HepG2 (cell line): ENCODE data around the gene POLH.

Experiments
- CTCF ChIP-seq: sonication (generic); formaldehyde crosslinking; IDR thresholded peaks from 2 replicates; pipeline ENCODE4 v1.5.0; 2020; ENCODE audit warnings: mild to moderate bottlenecking, missing genetic modification reagents, moderate library complexity
- RAD21 ChIP-seq: fragments of 450-650 bp; formaldehyde crosslinking; IDR thresholded peaks from 2 replicates; pipeline ENCODE4 v1.5.0; 2020; ENCODE audit warnings: mild to moderate bottlenecking
- TAF1 ChIP-seq: sonication (generic); formaldehyde crosslinking; IDR thresholded peaks from 2 replicates; pipeline ENCODE4 v1.4.0; 2020; ENCODE audit warnings: missing genetic modification reagents
- ZEB1 ChIP-seq: IDR thresholded peaks from 2 replicates; pipeline ENCODE4 v1.6.1; 2012; ENCODE audit warnings: mild to moderate bottlenecking, low read depth, inconsistent platforms; ENCODE audit not compliant: insufficient replicate concordance
- TF ChIP-seq, protein P1 (sequence below), 2 experiments: IDR thresholded peaks; 2 replicates each; pipeline ENCODE4 v1.6.1; 2011 to 2012; ENCODE audit warnings: low read length in 2 of 2, borderline replicate concordance in 1 of 2, low read depth in 1 of 2, mild to moderate bottlenecking in 1 of 2, moderate library complexity in 1 of 2
- TF ChIP-seq, protein P2 (sequence below): sonication (generic); formaldehyde crosslinking; IDR thresholded peaks from 2 replicates; pipeline ENCODE4 v1.4.0; 2020; ENCODE audit warnings: missing genetic modification reagents

DNA sequence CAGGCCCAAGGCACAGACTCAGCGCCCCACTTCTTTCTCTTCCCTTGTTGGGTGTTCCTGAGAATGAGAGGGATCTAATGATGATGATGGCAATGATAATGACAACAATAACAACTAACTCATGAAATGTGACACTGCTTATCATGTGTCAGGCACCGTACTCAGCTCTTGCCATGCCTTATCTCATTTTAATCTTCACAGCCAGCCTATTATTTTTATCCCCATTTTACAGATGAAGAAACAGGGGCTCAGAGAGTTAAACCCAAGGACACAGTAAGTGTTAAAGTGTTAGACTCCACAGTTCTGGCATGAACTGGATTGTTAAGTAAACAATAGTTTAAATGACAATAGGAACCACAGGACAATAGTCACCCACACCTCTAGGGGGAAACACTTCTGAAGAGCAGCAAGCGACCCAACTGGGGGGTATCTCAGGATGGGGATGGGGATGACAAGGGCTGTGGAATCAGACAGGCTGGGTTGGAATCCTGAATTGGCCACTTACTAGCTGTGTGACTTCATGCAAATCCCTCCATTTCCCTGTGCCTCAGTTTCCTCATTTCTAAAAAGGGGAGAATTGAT is 81.3 kb downstream of the POLH start:
- TF ChIP-seq TAF1 = no peak
- TF ChIP-seq, protein P1, sequence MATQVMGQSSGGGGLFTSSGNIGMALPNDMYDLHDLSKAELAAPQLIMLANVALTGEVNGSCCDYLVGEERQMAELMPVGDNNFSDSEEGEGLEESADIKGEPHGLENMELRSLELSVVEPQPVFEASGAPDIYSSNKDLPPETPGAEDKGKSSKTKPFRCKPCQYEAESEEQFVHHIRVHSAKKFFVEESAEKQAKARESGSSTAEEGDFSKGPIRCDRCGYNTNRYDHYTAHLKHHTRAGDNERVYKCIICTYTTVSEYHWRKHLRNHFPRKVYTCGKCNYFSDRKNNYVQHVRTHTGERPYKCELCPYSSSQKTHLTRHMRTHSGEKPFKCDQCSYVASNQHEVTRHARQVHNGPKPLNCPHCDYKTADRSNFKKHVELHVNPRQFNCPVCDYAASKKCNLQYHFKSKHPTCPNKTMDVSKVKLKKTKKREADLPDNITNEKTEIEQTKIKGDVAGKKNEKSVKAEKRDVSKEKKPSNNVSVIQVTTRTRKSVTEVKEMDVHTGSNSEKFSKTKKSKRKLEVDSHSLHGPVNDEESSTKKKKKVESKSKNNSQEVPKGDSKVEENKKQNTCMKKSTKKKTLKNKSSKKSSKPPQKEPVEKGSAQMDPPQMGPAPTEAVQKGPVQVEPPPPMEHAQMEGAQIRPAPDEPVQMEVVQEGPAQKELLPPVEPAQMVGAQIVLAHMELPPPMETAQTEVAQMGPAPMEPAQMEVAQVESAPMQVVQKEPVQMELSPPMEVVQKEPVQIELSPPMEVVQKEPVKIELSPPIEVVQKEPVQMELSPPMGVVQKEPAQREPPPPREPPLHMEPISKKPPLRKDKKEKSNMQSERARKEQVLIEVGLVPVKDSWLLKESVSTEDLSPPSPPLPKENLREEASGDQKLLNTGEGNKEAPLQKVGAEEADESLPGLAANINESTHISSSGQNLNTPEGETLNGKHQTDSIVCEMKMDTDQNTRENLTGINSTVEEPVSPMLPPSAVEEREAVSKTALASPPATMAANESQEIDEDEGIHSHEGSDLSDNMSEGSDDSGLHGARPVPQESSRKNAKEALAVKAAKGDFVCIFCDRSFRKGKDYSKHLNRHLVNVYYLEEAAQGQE (IDR thresholded peaks at IDR 0.05; ENCODE audit: borderline replicate concordance in 1 of 2, low read depth in 1 of 2, low read length in 2 of 2) = no peak
- no peak for TF ChIP-seq RAD21
- TF ChIP-seq ZEB1 = no peak
- TF ChIP-seq, protein P2, sequence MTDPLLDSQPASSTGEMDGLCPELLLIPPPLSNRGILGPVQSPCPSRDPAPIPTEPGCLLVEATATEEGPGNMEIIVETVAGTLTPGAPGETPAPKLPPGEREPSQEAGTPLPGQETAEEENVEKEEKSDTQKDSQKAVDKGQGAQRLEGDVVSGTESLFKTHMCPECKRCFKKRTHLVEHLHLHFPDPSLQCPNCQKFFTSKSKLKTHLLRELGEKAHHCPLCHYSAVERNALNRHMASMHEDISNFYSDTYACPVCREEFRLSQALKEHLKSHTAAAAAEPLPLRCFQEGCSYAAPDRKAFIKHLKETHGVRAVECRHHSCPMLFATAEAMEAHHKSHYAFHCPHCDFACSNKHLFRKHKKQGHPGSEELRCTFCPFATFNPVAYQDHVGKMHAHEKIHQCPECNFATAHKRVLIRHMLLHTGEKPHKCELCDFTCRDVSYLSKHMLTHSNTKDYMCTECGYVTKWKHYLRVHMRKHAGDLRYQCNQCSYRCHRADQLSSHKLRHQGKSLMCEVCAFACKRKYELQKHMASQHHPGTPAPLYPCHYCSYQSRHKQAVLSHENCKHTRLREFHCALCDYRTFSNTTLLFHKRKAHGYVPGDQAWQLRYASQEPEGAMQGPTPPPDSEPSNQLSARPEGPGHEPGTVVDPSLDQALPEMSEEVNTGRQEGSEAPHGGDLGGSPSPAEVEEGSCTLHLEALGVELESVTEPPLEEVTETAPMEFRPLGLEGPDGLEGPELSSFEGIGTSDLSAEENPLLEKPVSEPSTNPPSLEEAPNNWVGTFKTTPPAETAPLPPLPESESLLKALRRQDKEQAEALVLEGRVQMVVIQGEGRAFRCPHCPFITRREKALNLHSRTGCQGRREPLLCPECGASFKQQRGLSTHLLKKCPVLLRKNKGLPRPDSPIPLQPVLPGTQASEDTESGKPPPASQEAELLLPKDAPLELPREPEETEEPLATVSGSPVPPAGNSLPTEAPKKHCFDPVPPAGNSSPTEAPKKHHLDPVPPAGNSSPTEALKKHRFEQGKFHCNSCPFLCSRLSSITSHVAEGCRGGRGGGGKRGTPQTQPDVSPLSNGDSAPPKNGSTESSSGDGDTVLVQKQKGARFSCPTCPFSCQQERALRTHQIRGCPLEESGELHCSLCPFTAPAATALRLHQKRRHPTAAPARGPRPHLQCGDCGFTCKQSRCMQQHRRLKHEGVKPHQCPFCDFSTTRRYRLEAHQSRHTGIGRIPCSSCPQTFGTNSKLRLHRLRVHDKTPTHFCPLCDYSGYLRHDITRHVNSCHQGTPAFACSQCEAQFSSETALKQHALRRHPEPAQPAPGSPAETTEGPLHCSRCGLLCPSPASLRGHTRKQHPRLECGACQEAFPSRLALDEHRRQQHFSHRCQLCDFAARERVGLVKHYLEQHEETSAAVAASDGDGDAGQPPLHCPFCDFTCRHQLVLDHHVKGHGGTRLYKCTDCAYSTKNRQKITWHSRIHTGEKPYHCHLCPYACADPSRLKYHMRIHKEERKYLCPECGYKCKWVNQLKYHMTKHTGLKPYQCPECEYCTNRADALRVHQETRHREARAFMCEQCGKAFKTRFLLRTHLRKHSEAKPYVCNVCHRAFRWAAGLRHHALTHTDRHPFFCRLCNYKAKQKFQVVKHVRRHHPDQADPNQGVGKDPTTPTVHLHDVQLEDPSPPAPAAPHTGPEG (CRISPR knock-in tag) = no peak
- no peak for TF ChIP-seq CTCF (CRISPR knock-in tag)
